GM12878 (cell line): ENCODE results near the gene CCDC134. TPM values are rescaled to one million over a fixed set of nuclear protein-coding genes. Genes with fewer than 3 reads are reported as not detected.

Experiments used
- ATAC-seq: fragments of 200-7000 bp; cut with Tn5 transposase; 3 replicates; pipeline ENCODE4 v1.9.1; 2020; ENCODE audit warnings: mild to moderate bottlenecking, moderate library complexity
- BruUV-seq: library from RNA; stranded (reverse); fragments of 400-500 nt; replicated peaks from 2 replicates; lab custom pipeline; 2021; lab: Mats Ljungman, UMichigan
- CTCF ChIA-PET: fragments of 300-600 bp; sonication (Branson Sonifier 250); formaldehyde crosslinking; extraction: SDS; loops from one replicate; lab custom pipeline; 2021; ENCODE audit warnings: inconsistent platforms; lab: Yijun Ruan, JAX
- POLR2A ChIA-PET: fragments of 350-600 bp; formaldehyde crosslinking; extraction: SDS; loops from one replicate; lab custom pipeline; 2021; ENCODE audit warnings: inconsistent platforms; lab: Charles Lee
- RAD21 ChIA-PET: fragments of 300-600 bp; sonication (Branson Sonifier 250); formaldehyde crosslinking; loops from one replicate; lab custom pipeline; 2023; ENCODE audit warnings: antibody characterized with exemption; ENCODE audit not compliant: unreplicated experiment; lab: Charles Lee
- SMC1A ChIA-PET: fragments of 300-600 bp; sonication (Branson Sonifier 250); formaldehyde crosslinking; loops from one replicate; lab custom pipeline; 2023; ENCODE audit not compliant: unreplicated experiment, uncharacterized antibody; lab: Charles Lee
- DNase-seq: peaks from one replicate; pipeline ENCODE4 v3.0.0-alpha.2; 2011; ENCODE audit warnings: low read depth, low spot score
- FAIRE-seq: peaks from 3 replicates; lab custom pipeline; 2011; peaks lifted over from hg19 to GRCh38; lab: Jason Lieb, UNC
- H2AFZ ChIP-seq: 2 replicates; pipeline ENCODE4 v1.6.0; 2011; ENCODE audit warnings: low read depth, low read length, control low read depth; ENCODE audit not compliant: control insufficient read depth
- H3K27ac ChIP-seq: 2 replicates; pipeline ENCODE4 v1.5.1; 2011; ENCODE audit warnings: control low read depth; ENCODE audit not compliant: control insufficient read depth, insufficient read depth
- H3K27me3 ChIP-seq, 2 experiments: replicated peaks in 1 of 2; 2 replicates each; pipeline versions ENCODE4 v1.6.0 to v1.6.1; 2011; ENCODE audit warnings: low read length in 1 of 2; ENCODE audit not compliant: control insufficient read depth in 2 of 2, insufficient read depth in 2 of 2
- H3K36me3 ChIP-seq, 2 experiments: 2 replicates each; pipeline ENCODE4 v1.5.1; 2011; ENCODE audit warnings: low read length in 1 of 2; ENCODE audit not compliant: control insufficient read depth in 2 of 2, insufficient read depth in 2 of 2
- H3K4me1 ChIP-seq: 2 replicates; pipeline ENCODE4 v1.6.1; 2011; ENCODE audit warnings: mild to moderate bottlenecking, low read length, moderate library complexity, mixed read lengths; ENCODE audit not compliant: control insufficient read depth, insufficient read depth
- H3K4me2 ChIP-seq: 2 replicates; pipeline ENCODE4 v1.6.0; 2011; ENCODE audit warnings: control low read depth; ENCODE audit not compliant: control insufficient read depth, insufficient read depth
- H3K4me3 ChIP-seq: fragments of 200-600 bp; sonication (generic); 2 replicates; pipeline ENCODE4 v1.5.1; 2016
- H3K79me2 ChIP-seq: 2 replicates; pipeline ENCODE4 v1.6.0; 2011; ENCODE audit warnings: low read length; ENCODE audit not compliant: control insufficient read depth, insufficient read depth
- H3K9ac ChIP-seq: 2 replicates; pipeline ENCODE4 v1.8.0; 2011; ENCODE audit warnings: low read length, control low read depth, mixed read lengths; ENCODE audit not compliant: control insufficient read depth, insufficient read depth
- H3K9me3 ChIP-seq: replicated peaks from 3 replicates; pipeline ENCODE4 v1.5.1; 2011; ENCODE audit warnings: mild to moderate bottlenecking, low read length; ENCODE audit not compliant: control insufficient read depth, insufficient read depth
- H4K20me1 ChIP-seq: 2 replicates; pipeline ENCODE4 v1.6.0; 2011; ENCODE audit not compliant: control insufficient read depth, insufficient read depth
- CBX5 ChIP-seq: sonication (generic); IDR thresholded peaks from 2 replicates; pipeline ENCODE4 v1.6.1; 2016; ENCODE audit warnings: low read depth, moderate library complexity, mild to moderate bottlenecking, inconsistent platforms
- ELK1 ChIP-seq: IDR thresholded peaks from 2 replicates; pipeline ENCODE4 v1.6.1; 2012; ENCODE audit warnings: low read depth, low read length, improper control_type of control experiment
- ETV6 ChIP-seq, 2 experiments: fragments of 450-650 bp in 1 of 2; IDR thresholded peaks in 1 of 2; conservative IDR thresholded peaks in 1 of 2; 2 replicates each; pipeline ENCODE4 v1.6.1; 2014; ENCODE audit warnings: antibody characterized with exemption in 1 of 2, borderline replicate concordance in 1 of 2, low read depth in 1 of 2, mild to moderate bottlenecking in 1 of 2, moderate library complexity in 1 of 2
- IRF5 ChIP-seq: fragments of 450-650 bp; IDR thresholded peaks from 2 replicates; pipeline ENCODE4 v1.6.1; 2017; ENCODE audit warnings: borderline replicate concordance
- MAX ChIP-seq: IDR thresholded peaks from 2 replicates; pipeline ENCODE4 v1.6.1; 2012; ENCODE audit warnings: low read depth, low read length, improper control_type of control experiment
- MEF2B ChIP-seq: fragments of 450-650 bp; IDR thresholded peaks from 2 replicates; pipeline ENCODE4 v1.6.1; 2018; ENCODE audit warnings: mild to moderate bottlenecking, moderate library complexity; ENCODE audit not compliant: partially characterized antibody, poor library complexity, severe bottlenecking
- ZNF217 ChIP-seq: fragments of 450-650 bp; IDR thresholded peaks from 2 replicates; pipeline ENCODE4 v1.6.1; 2017; ENCODE audit warnings: antibody characterized with exemption, mild to moderate bottlenecking
- WGBS: methylation state at CpG from one replicate; pipeline ENCODE4 v1.1.6; 2016; ENCODE audit warnings: low lambda C conversion rate; ENCODE audit not compliant: insufficient replicate concordance, insufficient coverage; ENCODE audit errors: missing lambda C conversion rate; 5-methylcytosine and 5-hydroxymethylcytosine counted together
- in situ Hi-C: fragments of 300-500 bp; cut with MboI; formaldehyde crosslinking; loops from 9 replicates; pipeline ENCODE4 v1.14.3; 2018; ENCODE audit warnings: mixed read lengths
- intact Hi-C: fragments of 100-400 bp; cut with micrococcal nuclease; formaldehyde crosslinking; loops from one replicate; pipeline ENCODE4 v1.14.2; 2022; ENCODE audit not compliant: unreplicated experiment
- polyA plus RNA-seq, 11 experiments: library from polyadenylated mRNA; depleted of rRNA in 4 of 11; unstranded in 6 of 11; stranded (reverse) in 5 of 11; fragments of >200 nt; fragmentation: Nextera tagmentation in 4 of 11; fragmentation: Illumina TruSeq in 1 of 11; extraction: Ambion mirVana in 4 of 11; extraction: Trizol in 1 of 11; gene quantifications; 1 replicate in 1 of 11; 2 replicates in 10 of 11; pipeline versions ENCODE4 v1.2.1 to v1.2.3, GENCODE V29; 2011 to 2016; ENCODE audit warnings: inconsistent platforms in 2 of 11, missing spikeins in 2 of 11, low read depth in 1 of 11
- total RNA-seq, 4 experiments: library from RNA; depleted of rRNA in 3 of 4; stranded (reverse); fragments of >200 nt in 3 of 4; fragmentation: Illumina TruSeq in 1 of 4; extraction: Trizol in 1 of 4; gene quantifications; 2 replicates each; pipeline versions ENCODE4 v1.2.1 to v1.2.3, GENCODE V29; 2013 to 2021

CCDC134 gene
- total and polyA plus RNA-seq, 10 of the 15 experiments (the other 5 are each of a cell fraction or from before 2014, with no cell fraction given): 0.35 to 19.3 (median 11.8) TPM

GRCh38 chr22:41758231-41758630, 42.2 kb upstream of the CCDC134 start:
- Histone ChIP-seq H2AFZ (no peak overlapping the region), H3K4me1 (peaks cover 3% of the 10 kb centered on the region), H3K4me3 (no peak overlapping the region), H3K4me2 (no peak overlapping the region), H4K20me1 (no peaks in the 10 kb centered on the region), H3K27ac (no peak overlapping the region), H3K9ac (no peak overlapping the region), H3K9me3 (no peaks in the 10 kb centered on the region), H3K27me3 (no peaks in the 10 kb centered on the region), H3K36me3 (no peaks in the 10 kb centered on the region), H3K79me2 (no peaks in the 10 kb centered on the region)
- in situ Hi-C loops: no loop called here
- intact Hi-C loops: no loop called here
- no TSS peak for BruUV-seq
- ChIA-PET RAD21 (interaction anchor here (1.4 kb wide), 1 partner anchor 9 kb away, joined by 3 read pairs; no protein-coding TSS in a partner anchor), CTCF (no interaction called here), POLR2A (interaction anchor here (1.1 kb wide), 1 partner anchor 19 kb away, joined by 3 read pairs; no protein-coding TSS in a partner anchor), SMC1A (interaction anchor here (1.3 to 3.6 kb wide), 2 partner anchors 12 to 60 kb away, joined by 3 to 16 read pairs; partner anchors contain the start of gene MEI1)
- TF ChIP-seq MAX: no peak
- no peak for TF ChIP-seq ZNF217
- TF ChIP-seq ETV6 (conservative IDR thresholded peaks at IDR 0.05 in 1 of 2, IDR thresholded peaks at IDR 0.05 in 1 of 2; ENCODE audit: borderline replicate concordance in 1 of 2, low read depth in 1 of 2): no peak
- TF ChIP-seq ELK1: no peak
- no peak for TF ChIP-seq CBX5
- TF ChIP-seq MEF2B: no peak
- TF ChIP-seq IRF5: no peak
- DNase-seq: no peak
- FAIRE-seq: no peak
- 98% methylated on average over 2 of the region's 2 CpGs for WGBS
- ATAC-seq: no peak; the same call in 2 of the 3 replicates
